Fibroblast of skin of scalp (primary cell): ENCODE results near the gene RNF144A.

Experiments used
- DNase-seq: peaks from one replicate; pipeline ENCODE4 v3.0.0-alpha.2; 2013

Gene RNF144A

GRCh38 chr2:6908291-6908690 is 8.9 kb upstream of the RNF144A start:
- no peak for DNase-seq

- no peak for DNase-seq
Observed at GRCh38 chr2:6909431-6910385, 7.5 kb upstream of the RNF144A start.

GRCh38 chr2:6911721-6912120 is 5.5 kb upstream of the RNF144A start:
- DNase-seq = no peak

GRCh38 chr2:6913415-6914157 is 3.6 kb upstream of the RNF144A start:
- no peak for DNase-seq

- peak; percentile 11 for DNase-seq
Observed at GRCh38 chr2:6914828-6915227, 2.4 kb upstream of the RNF144A start.

- DNase-seq = no peak
Observed at GRCh38 chr2:6915399-6915798, 1.8 kb upstream of the RNF144A start.

- no peak for DNase-seq
Observed at GRCh38 chr2:6916224-6916623, 988 bp upstream of the RNF144A start.

GRCh38 chr2:6916736-6917070 is 509 bp upstream of the RNF144A start:
- no peak for DNase-seq

GRCh38 chr2:6917761-6918421 is 679 bp downstream of the RNF144A start:
- DNase-seq = no peak

- peak; percentile 40 for DNase-seq
Observed at GRCh38 chr2:6919901-6920742, 2.9 kb downstream of the RNF144A start.

GRCh38 chr2:6920743-6921064 is 3.5 kb downstream of the RNF144A start:
- no peak for DNase-seq

- DNase-seq = no peak
Observed at GRCh38 chr2:6921321-6921922, 4.2 kb downstream of the RNF144A start.

GRCh38 chr2:6922201-6922656 is 5.0 kb downstream of the RNF144A start:
- DNase-seq = no peak

GRCh38 chr2:6923319-6923718 is 6.1 kb downstream of the RNF144A start:
- no peak for DNase-seq

- no peak for DNase-seq
Observed at GRCh38 chr2:6924101-6924923, 7.1 kb downstream of the RNF144A start.

- DNase-seq = no peak
Observed at GRCh38 chr2:6924924-6925409, 7.8 kb downstream of the RNF144A start.

- DNase-seq = no peak
Observed at GRCh38 chr2:6926071-6926732, 9.0 kb downstream of the RNF144A start.

- no peak for DNase-seq
Observed at GRCh38 chr2:6927186-6927585, 10.0 kb downstream of the RNF144A start.

- no peak for DNase-seq
Observed at GRCh38 chr2:6927753-6928152, 10.5 kb downstream of the RNF144A start.

GRCh38 chr2:6928452-6928851 is 11.2 kb downstream of the RNF144A start:
- no peak for DNase-seq
